ENCODE measurements around the gene SORD.

GRCh38 chr15:45120081-45120972 lies 97.3 kb downstream of the SORD start:
- TF ChIP-seq CTCF (IDR thresholded peaks at IDR 0.05) (no peak), POLR2A (IDR thresholded peaks at IDR 0.05) (no peak)

Data from vagina (tissue), 2 donors.